Pons (tissue), 1 donor: ENCODE data around the gene MINAR1.

ENCODE experiments used
- DNase-seq: peaks from one replicate; pipeline ENCODE4 v3.0.0-alpha.2; 2016; ENCODE audit warnings: low spot score

Gene MINAR1

DNA sequence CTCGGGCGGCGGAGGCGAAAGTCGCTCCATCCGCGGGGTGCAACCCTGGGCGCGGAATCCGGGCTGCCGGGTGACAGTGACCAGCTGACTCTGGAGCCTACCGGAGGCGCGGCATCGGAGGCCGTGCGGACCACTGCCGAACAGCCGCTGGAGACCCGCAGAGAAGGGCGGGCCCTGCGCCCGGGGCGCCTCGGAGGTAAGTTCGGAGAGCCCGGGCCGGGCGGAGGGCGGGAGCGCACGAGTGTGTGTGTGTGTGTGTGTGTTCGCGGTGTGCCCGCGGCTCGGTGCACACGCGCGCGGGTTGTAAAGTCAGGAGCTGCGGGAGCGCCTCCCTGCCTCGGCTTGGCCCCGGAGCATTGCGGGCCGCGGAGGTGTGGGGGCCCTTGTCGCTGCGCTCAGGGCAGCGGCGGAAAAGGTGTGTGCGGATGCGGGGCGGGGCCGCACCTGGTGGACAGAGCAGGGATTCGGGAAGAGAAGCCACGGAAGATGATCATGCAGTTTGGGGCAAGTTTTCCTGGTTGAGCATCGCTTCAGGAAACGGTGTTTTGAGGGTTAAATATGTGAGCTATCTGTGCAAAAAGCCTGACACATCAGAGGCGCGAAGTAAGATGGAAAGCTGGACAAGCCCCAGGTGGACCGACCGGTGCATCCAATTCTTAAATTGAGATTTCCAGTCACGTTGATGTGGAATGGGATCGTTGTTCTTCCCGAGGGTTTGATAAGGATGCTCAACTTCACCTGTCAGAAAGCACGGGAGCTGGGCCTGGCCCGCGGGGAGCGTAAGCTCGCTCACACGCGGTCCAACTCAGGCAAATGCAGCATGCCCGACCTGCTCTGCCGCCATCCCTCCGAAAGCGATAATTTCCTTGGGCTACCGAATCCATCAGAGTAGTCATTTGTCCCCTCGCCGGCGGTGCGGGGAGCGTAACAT, 474 bp downstream of the MINAR1 start:
- no peak for DNase-seq

DNA sequence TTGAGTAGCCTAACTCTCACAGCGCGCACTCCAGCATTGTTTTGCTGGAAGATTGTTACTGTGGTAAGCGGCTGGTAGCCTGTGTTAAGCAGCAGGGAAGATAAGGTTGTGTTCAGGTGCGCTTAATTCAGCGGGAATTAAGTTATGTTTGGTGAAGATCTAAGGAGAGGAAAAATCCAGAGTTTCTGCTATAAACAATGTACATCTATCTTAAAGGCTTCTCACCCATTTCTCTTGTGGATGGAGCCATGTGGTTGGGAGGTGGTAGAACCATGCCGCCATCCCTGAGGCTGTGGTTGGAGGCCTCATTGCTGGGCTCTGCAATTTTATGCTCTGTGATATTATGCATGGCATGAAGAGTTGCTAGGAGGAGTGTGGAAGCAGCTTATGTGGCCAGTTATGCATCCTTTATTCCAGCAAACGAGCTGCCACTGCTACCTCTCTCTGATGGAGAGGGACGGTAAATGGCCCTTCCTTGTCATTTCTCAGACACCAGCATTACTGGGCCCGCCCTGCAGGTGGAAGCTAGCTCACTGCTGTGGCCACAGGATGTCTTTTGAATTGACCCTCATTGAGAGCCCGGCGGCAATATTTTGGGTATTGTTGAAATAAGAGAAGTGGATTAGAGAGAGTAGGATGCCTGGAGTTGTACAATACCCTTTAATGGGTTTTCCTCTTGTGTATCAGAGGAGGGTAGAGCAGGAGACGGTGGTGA, 1.3 kb downstream of the MINAR1 start:
- DNase-seq = no peak

GRCh38 chr15:79434361-79434760, 2.2 kb downstream of the MINAR1 start:
- DNase-seq = no peak

- DNase-seq = peak; percentile 82
These were observed 4.1 kb downstream of the MINAR1 start for GRCh38 chr15:79436037-79436780.

DNA sequence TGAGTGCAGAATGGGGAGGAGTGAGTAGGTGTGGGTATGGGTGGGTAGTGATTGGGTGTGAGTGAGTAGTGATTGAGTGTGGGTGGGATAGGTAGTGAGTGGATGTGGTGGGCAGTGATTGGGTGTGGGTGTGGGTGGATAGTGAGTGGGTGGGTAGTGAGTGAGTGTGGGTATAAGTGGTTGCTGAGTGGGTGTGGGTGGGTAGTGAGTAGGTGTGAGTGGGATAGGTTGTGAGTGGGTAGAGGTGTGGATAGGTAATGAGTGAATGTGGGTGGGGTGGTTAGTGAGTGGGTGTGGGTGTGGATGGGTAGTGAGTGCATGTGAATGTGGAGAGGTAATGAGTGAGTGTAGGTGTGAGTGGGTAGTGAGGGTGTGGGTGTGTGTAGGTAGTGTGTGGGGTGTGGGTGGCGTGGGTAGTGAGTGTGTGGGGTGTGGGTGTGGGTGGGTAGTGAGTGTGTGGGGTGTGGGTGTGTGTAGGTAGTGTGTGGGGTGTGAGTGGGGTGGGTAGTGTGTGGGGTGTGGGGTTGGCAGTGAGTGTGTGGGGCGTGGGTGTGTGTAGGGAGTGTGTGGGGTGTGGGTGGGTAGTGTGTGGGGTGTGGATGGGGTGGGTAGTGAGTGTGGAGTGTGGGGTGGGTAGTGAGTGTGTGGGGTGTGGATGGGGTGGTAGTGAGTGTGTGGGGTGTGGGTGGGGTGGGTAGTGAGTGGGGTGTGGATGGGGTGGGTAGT, 5.3 kb downstream of the MINAR1 start:
- DNase-seq = no peak

DNA sequence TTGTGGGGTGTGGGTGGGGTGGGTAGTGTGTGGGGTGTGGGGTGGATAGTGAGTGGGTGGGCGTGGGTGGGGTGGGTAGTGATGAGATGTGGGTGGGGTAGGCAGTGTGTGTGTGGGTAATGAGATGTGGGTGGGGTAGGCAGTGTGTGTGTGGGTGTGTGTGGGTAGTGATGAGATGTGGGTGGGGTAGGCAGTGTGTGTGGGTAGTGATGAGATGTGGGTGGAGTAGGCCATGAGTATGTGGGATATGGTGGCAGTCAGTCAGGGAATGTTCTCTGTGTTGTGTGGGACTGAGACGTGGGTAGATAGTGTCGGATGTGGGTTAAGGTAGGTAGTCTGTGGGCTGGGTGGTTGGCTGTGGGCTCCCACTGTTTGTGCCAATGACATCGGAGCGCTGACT, 7.1 kb downstream of the MINAR1 start:
- no peak for DNase-seq

- DNase-seq = no peak
These were observed 8.3 kb downstream of the MINAR1 start for GRCh38 chr15:79440355-79440908.

DNA sequence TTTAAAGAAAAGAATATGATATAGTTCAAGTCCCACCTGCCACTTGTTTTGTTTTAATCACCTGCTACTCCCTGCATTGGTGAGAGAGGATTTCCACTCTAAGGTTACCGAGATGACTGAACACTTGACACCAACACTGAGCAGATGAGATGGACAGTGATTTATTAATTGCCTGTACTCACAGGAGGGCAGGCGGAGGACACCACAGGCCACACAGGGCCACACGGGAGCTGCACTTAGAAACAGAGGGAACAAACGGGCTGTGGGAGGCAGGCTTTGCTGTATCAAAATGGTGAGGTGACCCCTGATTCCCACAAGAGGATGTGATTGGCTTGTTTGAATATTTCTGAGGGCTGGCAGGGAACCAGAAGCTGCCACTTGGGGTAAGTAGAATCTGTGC, 10.8 kb downstream of the MINAR1 start:
- no peak for DNase-seq

GRCh38 chr15:79447060-79447459, 14.9 kb downstream of the MINAR1 start:
- DNase-seq = no peak

DNA sequence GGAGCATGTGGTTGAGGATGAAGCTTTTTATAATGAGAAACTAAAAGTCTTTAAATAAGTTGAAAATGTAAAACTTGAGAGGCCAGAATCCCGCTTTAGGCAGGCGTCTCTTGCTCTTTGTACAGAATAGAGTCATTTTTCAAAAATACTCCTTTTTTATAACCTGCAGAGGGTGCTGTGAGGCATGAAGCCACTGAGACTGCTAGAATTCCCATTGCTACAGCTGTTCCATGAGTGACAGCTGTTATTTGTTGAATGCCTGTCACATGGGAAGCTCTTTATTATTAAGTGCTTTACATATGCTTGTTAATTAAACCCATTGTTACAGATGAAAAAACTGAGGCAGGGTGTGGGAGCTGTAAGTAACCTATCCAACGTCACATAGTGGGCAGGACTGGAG, 18.5 kb downstream of the MINAR1 start:
- no peak for DNase-seq

GRCh38 chr15:79451361-79451999, 19.3 kb downstream of the MINAR1 start:
- DNase-seq = no peak

DNA sequence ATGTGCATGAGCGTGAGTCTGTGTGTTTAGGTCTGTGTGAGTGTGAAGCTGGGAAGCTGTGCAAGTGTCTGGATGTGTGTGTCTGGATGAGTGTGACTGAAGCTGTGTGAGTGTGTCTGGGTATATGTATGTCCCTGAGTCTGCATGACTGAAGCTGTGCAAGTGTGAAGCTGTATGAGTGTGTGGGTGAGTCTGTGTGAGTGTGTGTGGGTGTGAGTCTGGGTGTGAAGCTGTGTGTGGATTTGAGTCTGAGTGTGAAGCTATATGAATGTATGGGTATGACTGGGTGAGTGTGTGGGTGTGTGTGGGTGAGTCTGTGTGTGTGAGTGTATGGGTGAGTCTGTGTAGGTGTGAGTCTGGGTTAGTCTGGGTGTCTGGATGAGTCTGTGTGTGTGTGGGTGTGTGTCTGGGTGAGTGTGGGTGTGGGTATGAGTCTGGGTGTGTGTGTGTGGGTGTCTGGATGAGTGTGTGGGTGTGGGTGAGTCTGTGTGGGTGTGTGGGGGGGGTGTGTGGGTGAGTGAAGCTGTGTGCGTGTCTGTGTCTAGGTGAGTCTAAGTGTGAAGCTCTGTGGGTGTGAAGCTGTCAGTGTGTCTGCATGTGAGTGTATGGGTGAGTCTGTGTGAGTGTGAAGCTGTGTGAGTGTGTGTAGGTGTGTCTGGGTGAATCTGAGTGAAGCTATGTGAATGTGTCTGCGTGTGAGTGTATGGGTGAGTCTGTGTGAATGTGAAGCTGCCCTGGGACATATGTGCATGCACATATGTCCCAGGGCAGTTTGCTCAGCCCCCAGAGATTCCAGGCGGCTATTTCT, 20.3 kb downstream of the MINAR1 start:
- DNase-seq = no peak

- no peak for DNase-seq
These were observed 21.3 kb downstream of the MINAR1 start for GRCh38 chr15:79453446-79453845.

DNA sequence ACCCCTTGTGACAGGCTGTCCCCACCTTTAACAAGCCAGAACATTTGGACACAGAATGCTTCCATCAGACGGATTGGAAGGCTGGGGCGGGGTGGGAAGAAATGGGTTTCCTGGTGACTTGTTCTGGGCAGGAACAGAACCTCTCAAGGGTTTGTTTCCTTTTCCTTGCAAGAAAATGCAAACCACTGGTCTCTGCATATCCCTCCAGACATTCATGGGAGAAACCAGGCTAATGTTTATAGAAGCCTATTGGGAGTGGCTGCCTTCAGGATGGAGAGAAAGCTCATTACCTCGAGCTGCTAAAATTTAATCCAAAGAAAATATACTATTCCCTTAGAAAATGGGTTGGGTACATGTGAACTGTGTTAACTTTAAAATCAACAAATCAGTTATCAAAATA, 21.9 kb downstream of the MINAR1 start:
- no peak for DNase-seq

DNA sequence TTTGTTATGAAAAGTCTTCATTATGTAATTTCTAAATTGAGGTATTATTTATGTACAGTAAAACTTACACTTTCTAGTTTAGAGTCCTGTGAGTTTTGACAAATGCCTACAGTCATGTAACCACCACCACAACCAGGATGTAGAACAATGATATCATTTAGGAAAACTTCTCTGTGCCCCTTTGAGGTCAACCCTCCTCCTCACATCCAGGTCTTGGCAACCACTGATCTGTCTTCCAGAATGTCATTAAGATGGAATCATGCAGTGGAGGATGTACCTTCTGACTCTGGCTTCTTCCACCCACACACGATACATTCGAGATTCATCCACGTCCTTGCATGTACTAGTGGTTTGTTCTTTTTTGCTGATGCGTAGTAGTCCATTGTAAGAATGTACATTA, 23.2 kb downstream of the MINAR1 start:
- DNase-seq = no peak

DNA sequence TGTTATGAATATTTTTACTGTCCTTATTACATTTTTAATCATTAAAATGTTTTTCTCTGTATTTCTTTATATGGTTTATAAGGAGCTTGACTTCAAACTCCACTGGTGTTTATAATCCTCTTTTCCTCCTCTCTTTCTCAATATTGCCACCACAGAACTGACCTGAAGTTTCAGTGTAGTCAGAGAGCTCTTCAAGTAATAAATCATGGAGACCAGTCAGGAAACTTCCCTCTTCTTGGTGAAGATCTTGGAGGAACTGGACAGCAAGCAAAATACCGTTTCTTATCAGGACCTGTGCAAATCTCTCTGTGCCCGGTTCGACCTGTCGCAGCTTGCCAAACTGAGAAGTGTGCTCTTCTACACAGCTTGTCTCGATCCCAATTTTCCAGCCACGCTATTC, 23.8 kb downstream of the MINAR1 start:
- DNase-seq = no peak

- DNase-seq = no peak
These were observed 26.4 kb downstream of the MINAR1 start for GRCh38 chr15:79458491-79458890.

- no peak for DNase-seq
These were observed 27.5 kb downstream of the MINAR1 start for GRCh38 chr15:79459666-79460065.

DNA sequence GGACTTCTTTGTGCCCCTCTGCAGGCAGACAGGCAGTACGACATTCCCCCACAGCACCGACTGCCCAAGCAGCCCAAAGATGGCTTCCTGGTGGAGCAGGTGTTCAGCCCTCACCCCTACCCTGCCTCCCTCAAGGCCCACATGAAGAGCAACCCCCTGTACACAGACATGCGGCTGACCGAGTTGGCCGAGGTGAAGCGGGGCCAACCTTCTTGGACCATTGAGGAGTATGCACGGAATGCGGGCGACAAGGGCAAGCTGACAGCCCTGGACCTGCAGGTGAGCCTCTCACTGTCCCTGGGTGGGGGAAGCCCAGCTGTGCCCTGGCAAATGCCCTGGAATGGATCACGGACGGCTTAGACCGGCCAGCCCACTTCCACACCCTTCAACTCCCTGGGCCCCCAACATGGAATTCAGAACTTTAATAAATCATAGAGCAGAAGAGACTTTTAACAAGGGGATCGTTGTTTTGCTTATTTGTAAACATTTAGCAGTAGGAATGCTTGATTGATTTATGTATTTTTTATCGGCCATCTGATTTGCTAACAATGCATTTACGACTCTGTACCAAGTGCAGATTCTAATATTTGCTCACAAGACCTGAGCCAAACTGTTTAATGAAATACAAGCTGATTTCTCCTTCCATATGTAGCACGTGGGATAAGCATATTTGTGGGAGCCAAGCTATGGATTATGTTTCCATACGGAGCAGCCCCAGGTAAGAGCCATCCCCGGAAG, 31.1 kb downstream of the MINAR1 start:
- no peak for DNase-seq
